Fibroblast of lung (primary cell): ENCODE measurements around the gene WDR48. TPM values are rescaled to one million over a fixed set of nuclear protein-coding genes. Genes with fewer than 3 reads are reported as not detected.

Experiments used
- DNase-seq, 2 donors: peaks; one replicate each; pipeline versions ENCODE4 v3.0.0 to v3.0.0-alpha.2; 2010; ENCODE audit warnings: low read depth in 2 of 2
- H2AFZ ChIP-seq: 2 replicates; pipeline ENCODE4 v1.5.1; 2012; ENCODE audit warnings: low read length, control low read depth, inconsistent platforms
- H3K27ac ChIP-seq: 2 replicates; pipeline ENCODE4 v1.5.1; 2011; ENCODE audit warnings: low read length, control low read depth; ENCODE audit not compliant: insufficient read depth
- H3K27me3 ChIP-seq: 2 replicates; pipeline ENCODE4 v1.5.1; 2011; ENCODE audit warnings: mild to moderate bottlenecking, low read length; ENCODE audit not compliant: control insufficient read depth, insufficient read depth
- H3K36me3 ChIP-seq: 2 replicates; pipeline ENCODE4 v1.5.1; 2011; ENCODE audit warnings: low read length; ENCODE audit not compliant: control insufficient read depth, insufficient read depth
- H3K4me1 ChIP-seq: 2 replicates; pipeline ENCODE4 v1.5.1; 2011; ENCODE audit warnings: low read length; ENCODE audit not compliant: control insufficient read depth, insufficient read depth; ENCODE audit errors: extremely low read depth
- H3K4me2 ChIP-seq: 2 replicates; pipeline ENCODE4 v1.5.1; 2011; ENCODE audit warnings: low read length, control low read depth; ENCODE audit not compliant: insufficient read depth; ENCODE audit errors: extremely low read depth
- H3K4me3 ChIP-seq, 4 experiments: fragments of 200-600 bp in 1 of 4; sonication (generic) in 1 of 4; replicated peaks in 1 of 4; 2 replicates each; pipeline ENCODE4 v1.5.1; 2011 to 2016; ENCODE audit warnings: low read length in 4 of 4, low read depth in 3 of 4, mild to moderate bottlenecking in 3 of 4, control low read depth in 2 of 4, inconsistent platforms in 1 of 4, mixed read lengths in 1 of 4; ENCODE audit not compliant: insufficient read depth in 1 of 4; ENCODE audit errors: control extremely low read depth in 1 of 4
- H3K79me2 ChIP-seq: 2 replicates; pipeline ENCODE4 v1.5.1; 2012; ENCODE audit warnings: mild to moderate bottlenecking, low read length, inconsistent platforms; ENCODE audit not compliant: control insufficient read depth, insufficient read depth
- H3K9ac ChIP-seq: 2 replicates; pipeline ENCODE4 v1.5.1; 2011; ENCODE audit warnings: mild to moderate bottlenecking, low read length, control low read depth; ENCODE audit not compliant: insufficient read depth
- H3K9me3 ChIP-seq: 2 replicates; pipeline ENCODE4 v1.5.1; 2012; ENCODE audit warnings: low read depth, low read length; ENCODE audit not compliant: control insufficient read depth, insufficient read depth
- H4K20me1 ChIP-seq: 2 replicates; pipeline ENCODE4 v1.5.1; 2011; ENCODE audit warnings: low read length; ENCODE audit not compliant: control insufficient read depth, insufficient read depth; ENCODE audit errors: extremely low read depth
- EZH2 ChIP-seq: IDR thresholded peaks from 2 replicates; pipeline ENCODE4 v1.5.1; 2012; ENCODE audit warnings: low read length, control low read depth, mild to moderate bottlenecking; ENCODE audit errors: missing control alignments
- polyA plus RNA-seq, 2 donors: library from polyadenylated mRNA; depleted of rRNA in 1 of 2; stranded (reverse) in 1 of 2; unstranded in 1 of 2; fragments of >200 nt; gene quantifications; 2 replicates each; pipeline ENCODE4 v1.2.1, GENCODE V29; 2011 to 2012; ENCODE audit warnings: missing spikeins in 1 of 2
- total RNA-seq: library from RNA; depleted of rRNA; stranded (reverse); fragments of >200 nt; gene quantifications from 2 replicates; pipeline ENCODE4 v1.2.1, GENCODE V29; 2014
- TF ChIP-seq, protein P1 (sequence below), 2 donors: IDR thresholded peaks in 1 of 2; conservative IDR thresholded peaks in 1 of 2; 1 replicate in 1 of 2; 2 replicates in 1 of 2; pipeline ENCODE4 v1.5.1; 2011 to 2012; ENCODE audit warnings: low read length in 2 of 2, control low read depth in 1 of 2, inconsistent platforms in 1 of 2, low read depth in 1 of 2, mild to moderate bottlenecking in 1 of 2

WDR48 gene
- total and polyA plus RNA-seq, 2 donors (not counting 1 experiment from before 2014, with no cell fraction given), result 35.1 to 44.9 TPM

GRCh38 chr3:39106281-39106811, 54.5 kb downstream of the WDR48 start:
- H3K27me3 ChIP-seq, result no peaks in the 10 kb centered on the region
- H3K9ac ChIP-seq, result peak overlapping the region; percentile 93
- peak overlapping the region; percentile 67 to 96 (median 89) for H3K4me3 ChIP-seq
- H4K20me1 ChIP-seq, result no peaks in the 10 kb centered on the region
- peaks cover 3% of the 10 kb centered on the region for H3K4me1 ChIP-seq
- TF ChIP-seq, protein P1, sequence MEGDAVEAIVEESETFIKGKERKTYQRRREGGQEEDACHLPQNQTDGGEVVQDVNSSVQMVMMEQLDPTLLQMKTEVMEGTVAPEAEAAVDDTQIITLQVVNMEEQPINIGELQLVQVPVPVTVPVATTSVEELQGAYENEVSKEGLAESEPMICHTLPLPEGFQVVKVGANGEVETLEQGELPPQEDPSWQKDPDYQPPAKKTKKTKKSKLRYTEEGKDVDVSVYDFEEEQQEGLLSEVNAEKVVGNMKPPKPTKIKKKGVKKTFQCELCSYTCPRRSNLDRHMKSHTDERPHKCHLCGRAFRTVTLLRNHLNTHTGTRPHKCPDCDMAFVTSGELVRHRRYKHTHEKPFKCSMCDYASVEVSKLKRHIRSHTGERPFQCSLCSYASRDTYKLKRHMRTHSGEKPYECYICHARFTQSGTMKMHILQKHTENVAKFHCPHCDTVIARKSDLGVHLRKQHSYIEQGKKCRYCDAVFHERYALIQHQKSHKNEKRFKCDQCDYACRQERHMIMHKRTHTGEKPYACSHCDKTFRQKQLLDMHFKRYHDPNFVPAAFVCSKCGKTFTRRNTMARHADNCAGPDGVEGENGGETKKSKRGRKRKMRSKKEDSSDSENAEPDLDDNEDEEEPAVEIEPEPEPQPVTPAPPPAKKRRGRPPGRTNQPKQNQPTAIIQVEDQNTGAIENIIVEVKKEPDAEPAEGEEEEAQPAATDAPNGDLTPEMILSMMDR (conservative IDR thresholded peaks at IDR 0.05 in 1 of 2, IDR thresholded peaks at IDR 0.05 in 1 of 2; ENCODE audit: low read depth in 1 of 2, low read length in 2 of 2), result no peak
- TF ChIP-seq EZH2, result no peak
- peak; percentile 30 to 56 for DNase-seq
- no peaks in the 10 kb centered on the region for H3K36me3 ChIP-seq
- H3K9me3 ChIP-seq, result no peaks in the 10 kb centered on the region
- H3K27ac ChIP-seq, result peak overlapping the region; percentile 95
- peaks cover 30% of the 10 kb centered on the region for H3K79me2 ChIP-seq
- no peak overlapping the region for H2AFZ ChIP-seq
- H3K4me2 ChIP-seq, result peak overlapping the region; percentile 92

DNA sequence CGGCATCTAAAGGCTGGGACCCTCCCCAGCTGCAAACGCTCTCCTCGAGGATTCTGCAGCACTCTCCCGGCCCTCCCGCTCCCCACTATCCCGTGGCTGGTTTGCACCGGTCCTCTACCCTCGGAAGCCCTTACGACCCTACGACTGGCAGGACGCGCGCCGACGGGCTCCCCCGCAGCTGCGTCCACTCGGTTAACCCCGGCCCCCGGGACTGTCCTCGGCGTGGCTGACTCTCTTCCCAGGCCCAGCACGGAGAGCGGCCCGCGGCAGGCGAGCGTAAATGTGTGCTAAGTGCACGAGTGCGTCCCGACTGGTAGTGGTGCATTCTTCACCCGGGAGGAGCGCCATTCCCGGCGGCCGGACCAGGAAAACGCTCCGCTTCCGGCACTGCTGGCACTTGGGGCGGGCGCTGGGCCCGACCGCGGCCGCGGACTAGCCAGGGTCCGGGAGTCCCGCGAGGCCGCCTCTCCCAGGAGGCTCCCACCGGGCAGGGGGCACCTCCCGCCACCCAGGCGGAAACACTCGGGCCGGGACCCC, 55.1 kb downstream of the WDR48 start:
- Histone ChIP-seq H3K36me3 (no peaks in the 10 kb centered on the region), H3K4me3 (peak overlapping the region; percentile 67 to 96 (median 89)), H3K27me3 (no peaks in the 10 kb centered on the region), H3K4me2 (peak overlapping the region; percentile 92), H3K27ac (peak overlapping the region; percentile 95), H3K9me3 (no peaks in the 10 kb centered on the region), H3K4me1 (peaks cover 3% of the 10 kb centered on the region), H3K79me2 (peaks cover 30% of the 10 kb centered on the region), H2AFZ (peak overlapping the region; percentile 55), H4K20me1 (no peaks in the 10 kb centered on the region), H3K9ac (peak overlapping the region; percentile 93)
- DNase-seq, result peak; percentile 48 to 65
- no peak for TF ChIP-seq EZH2

DNA sequence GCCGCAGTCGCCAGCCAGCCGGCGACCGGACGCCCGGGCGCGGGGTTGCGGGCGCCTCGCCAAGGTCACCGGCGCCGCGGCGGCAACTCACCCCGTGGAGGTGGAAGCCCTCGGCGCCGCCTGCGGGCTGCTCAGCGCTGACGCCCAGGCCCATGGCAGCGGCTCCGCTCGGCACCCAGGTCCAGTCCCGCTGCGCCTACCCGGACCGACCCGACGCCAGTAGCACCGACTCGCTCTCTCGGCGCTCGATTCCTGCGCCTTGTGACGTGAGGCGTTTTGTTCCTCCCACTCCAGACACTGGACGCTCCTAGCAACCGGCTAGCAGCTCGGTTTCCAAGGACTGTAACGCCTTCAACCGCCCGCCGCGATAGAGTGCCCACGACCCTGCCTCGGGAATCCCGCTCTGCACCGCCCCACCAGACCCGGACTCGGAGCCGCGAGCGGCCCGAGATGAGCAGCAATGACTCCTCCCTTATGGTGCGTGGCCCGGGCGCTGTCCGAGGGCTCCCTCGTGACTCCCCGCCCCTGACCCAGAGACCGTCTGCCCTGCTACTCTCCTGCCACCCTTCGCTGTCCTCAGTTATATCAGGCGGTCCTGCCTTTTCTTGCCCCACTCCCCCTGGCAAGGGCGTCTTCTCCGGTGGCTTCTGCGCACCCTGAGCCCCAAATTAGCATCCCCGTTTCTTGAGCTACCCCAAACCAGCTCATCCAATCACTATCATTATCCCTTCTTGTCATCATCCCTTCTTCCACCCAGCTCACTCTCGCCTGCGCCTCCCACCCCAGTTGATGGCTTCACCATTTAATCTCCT, 55.8 kb downstream of the WDR48 start, which contains the start of the genes GORASP1 and TTC21A:
GORASP1 (minus strand) TSS at position 240 of the 812 bp plus-strand sequence; CDS start at position 154, 86 bp downstream.
TTC21A (plus strand) TSS at position 293 of the 812 bp plus-strand sequence; CDS start at position 451, 158 bp downstream.
- peak within 1 kb of the TSS; percentile 97 for H2AFZ ChIP-seq
- no peaks in the 10 kb centered on the region for H4K20me1 ChIP-seq
- H3K27ac ChIP-seq, result peak within 1 kb of the TSS; percentile 95
- TF ChIP-seq EZH2, result no peak
- TF ChIP-seq, protein P1 (conservative IDR thresholded peaks at IDR 0.05 in 1 of 2, IDR thresholded peaks at IDR 0.05 in 1 of 2; ENCODE audit: low read depth in 1 of 2, low read length in 2 of 2), result no peak
- peaks cover 30% of the 10 kb centered on the region for H3K79me2 ChIP-seq
- peak within 1 kb of the TSS; percentile 93 for H3K9ac ChIP-seq
- DNase-seq, result peak; percentile 86 to 90
- H3K27me3 ChIP-seq, result no peaks in the 10 kb centered on the region
- H3K4me2 ChIP-seq, result peak within 1 kb of the TSS; percentile 92
- H3K36me3 ChIP-seq, result no peaks in the 10 kb centered on the region
- H3K9me3 ChIP-seq, result no peaks in the 10 kb centered on the region
- peak within 1 kb of the TSS; percentile 67 to 96 (median 89) for H3K4me3 ChIP-seq
- peaks cover 3% of the 10 kb centered on the region for H3K4me1 ChIP-seq
